GM18519 (cell line): ENCODE results near the gene DDX19B.
"Not testable (repeated sequence)": the region's sequence is repeated elsewhere in the genome, so short reads cannot be mapped to it uniquely, and the experiment has no call there.

ENCODE experiments used
- ATAC-seq: cut with Tn5 transposase; IDR thresholded peaks from one replicate; pipeline ENCODE4 v1.9.1; 2021; ENCODE audit warnings: mild to moderate bottlenecking, moderate library complexity; ENCODE audit not compliant: unreplicated experiment, low FRiP score

DDX19B gene

GRCh38 chr16:70287304-70287971, 11.5 kb upstream of the DDX19B start:
- ATAC-seq, result not testable (repeated sequence)

- peak; percentile 97 for ATAC-seq
Measured at GRCh38 chr16:70289229-70290094, 9.5 kb upstream of the DDX19B start, which contains the start of gene AARS1. Gene AARS1, minus strand, starts transcription at chr16:70289506. Its CDS starts 6,743 bp downstream, at chr16:70282763.

GRCh38 chr16:70290949-70291519, 8.0 kb upstream of the DDX19B start:
- no peak for ATAC-seq

GRCh38 chr16:70292148-70292547, 6.8 kb upstream of the DDX19B start:
- not testable (repeated sequence) for ATAC-seq

GRCh38 chr16:70294385-70295025, 4.5 kb upstream of the DDX19B start:
- no peak for ATAC-seq

- no peak for ATAC-seq
Measured at GRCh38 chr16:70295634-70296033, 3.4 kb upstream of the DDX19B start.

GRCh38 chr16:70301121-70301520, 2.1 kb downstream of the DDX19B start:
- no peak for ATAC-seq

- no peak for ATAC-seq
Measured at GRCh38 chr16:70302745-70303144, 3.8 kb downstream of the DDX19B start.

- no peak for ATAC-seq
Measured at GRCh38 chr16:70304892-70305448, 6.0 kb downstream of the DDX19B start.

GRCh38 chr16:70306880-70307279, 7.9 kb downstream of the DDX19B start:
- no peak for ATAC-seq

- ATAC-seq, result not testable (repeated sequence)
Measured at GRCh38 chr16:70307726-70308125, 8.7 kb downstream of the DDX19B start.

GRCh38 chr16:70320121-70320520, 21.1 kb downstream of the DDX19B start:
- ATAC-seq, result no peak

GRCh38 chr16:70324998-70325747, 26.2 kb downstream of the DDX19B start:
- no peak for ATAC-seq

GRCh38 chr16:70331091-70331490, 32.1 kb downstream of the DDX19B start:
- ATAC-seq, result no peak

GRCh38 chr16:70331588-70332358, 32.8 kb downstream of the DDX19B start:
- no peak for ATAC-seq

- not testable (repeated sequence) for ATAC-seq
Measured at GRCh38 chr16:70332728-70333127, 33.7 kb downstream of the DDX19B start.

- ATAC-seq, result no peak
Measured at GRCh38 chr16:70337814-70338213, 38.8 kb downstream of the DDX19B start.

- ATAC-seq, result no peak
Measured at GRCh38 chr16:70341600-70341999, 42.6 kb downstream of the DDX19B start.

GRCh38 chr16:70342016-70342415, 43.0 kb downstream of the DDX19B start:
- ATAC-seq, result no peak
